ENCODE measurements around the gene DIP2C.

GRCh38 chr10:686155-686931 lies 3.1 kb downstream of the DIP2C start:
- TF ChIP-seq POLR2AphosphoS5 (IDR thresholded peaks at IDR 0.05; ENCODE audit: low read depth, low read length) (no peak), POLR2A (IDR thresholded peaks at IDR 0.05; ENCODE audit: low read depth, low read length) (no peak), TAF1 (IDR thresholded peaks at IDR 0.05; ENCODE audit: borderline replicate concordance, low read depth, low read length) (no peak)

All from GM12892 (cell line).